Measurements from ENCODE around the gene CRPPA.
"Not testable (repeated sequence)": the region's sequence is repeated elsewhere in the genome, so short reads cannot be mapped to it uniquely, and the experiment has no call there.

CRPPA gene

GRCh38 chr7:16398146-16399017, 23.0 kb downstream of the CRPPA start:
- in situ Hi-C loops (cut with MboI; ENCODE audit: low sequenced_read_pairs), result no loop called here

- in situ Hi-C loops (cut with MboI; ENCODE audit: low sequenced_read_pairs), result no loop called here
Observed at GRCh38 chr7:16397501-16398145, 23.7 kb downstream of the CRPPA start.

- in situ Hi-C loops (cut with MboI; ENCODE audit: low sequenced_read_pairs), result no loop called here
Observed at GRCh38 chr7:16396766-16397500, 24.4 kb downstream of the CRPPA start.

GRCh38 chr7:16395121-16395520, 26.2 kb downstream of the CRPPA start:
- in situ Hi-C loops (cut with MboI; ENCODE audit: low sequenced_read_pairs), result no loop called here

- in situ Hi-C loops (cut with MboI; ENCODE audit: low sequenced_read_pairs), result no loop called here
Observed at GRCh38 chr7:16393862-16394422, 27.4 kb downstream of the CRPPA start.

- in situ Hi-C loops (cut with MboI; ENCODE audit: low sequenced_read_pairs), result no loop called here
Observed at GRCh38 chr7:16392990-16393523, 28.3 kb downstream of the CRPPA start.

GRCh38 chr7:16383786-16384185, 37.6 kb downstream of the CRPPA start:
- in situ Hi-C loops (cut with MboI; ENCODE audit: low sequenced_read_pairs), result not testable (repeated sequence)

GRCh38 chr7:16383103-16383502, 38.2 kb downstream of the CRPPA start:
- in situ Hi-C loops (cut with MboI; ENCODE audit: low sequenced_read_pairs), result not testable (repeated sequence)
